Peyer's patch (tissue), 4 donors: ENCODE measurements around the gene FOXC1. TPM values are rescaled to one million over a fixed set of nuclear protein-coding genes. Genes with fewer than 3 reads are reported as not detected.

Experiments
- DNase-seq, 3 donors: peaks; one replicate each; pipeline ENCODE4 v3.0.0-alpha.2; 2017 to 2019
- H3K27ac ChIP-seq, 4 donors: fragments of 200-600 bp; sonication (generic); one replicate each; pipeline ENCODE4 v1.5.1; 2016 to 2019
- H3K27me3 ChIP-seq, 2 donors: fragments of 200-600 bp; sonication (generic); one replicate each; pipeline ENCODE4 v1.5.1; 2019
- H3K36me3 ChIP-seq, 3 donors: fragments of 200-600 bp; sonication (generic); one replicate each; pipeline ENCODE4 v1.5.1; 2016 to 2019
- H3K4me1 ChIP-seq, 4 donors: fragments of 200-600 bp; sonication (generic); one replicate each; pipeline ENCODE4 v1.5.1; 2016 to 2019
- H3K4me3 ChIP-seq, 4 donors: fragments of 200-600 bp; sonication (generic); 1 replicate in 3 of 4; 2 replicates in 1 of 4; pipeline ENCODE4 v1.5.1; 2016 to 2019; ENCODE audit warnings: mild to moderate bottlenecking in 1 of 4
- H3K9me3 ChIP-seq, 4 donors: fragments of 200-600 bp; sonication (generic); one replicate each; pipeline ENCODE4 v1.5.1; 2016 to 2019; ENCODE audit warnings: mild to moderate bottlenecking in 1 of 4
- CTCF ChIP-seq, 6 experiments: fragments of 450-650 bp in 4 of 6; fragments of 200-600 bp in 2 of 6; sonication (generic) in 1 of 6; IDR thresholded peaks; one replicate each; pipeline ENCODE4 v1.5.1; 2017 to 2019; ENCODE audit warnings: antibody characterized with exemption in 6 of 6, mild to moderate bottlenecking in 3 of 6, moderate library complexity in 1 of 6
- POLR2A ChIP-seq, 2 donors: fragments of 450-650 bp; IDR thresholded peaks; one replicate each; pipeline ENCODE4 v1.5.1; 2017; ENCODE audit warnings: antibody characterized with exemption in 2 of 2, mild to moderate bottlenecking in 2 of 2, moderate library complexity in 2 of 2
- total RNA-seq, 4 donors: library from RNA; depleted of rRNA; stranded (reverse); fragments of >200 nt; gene quantifications; one replicate each; pipeline ENCODE4 v1.1.0, GENCODE V29; 2016

FOXC1 gene
- total RNA-seq, 4 donors from 2014 or later, result 1.6 to 3.3 (median 2.7) TPM; not detected in 1

- TF ChIP-seq CTCF (IDR thresholded peaks at IDR 0.05), result no peak
- no peak for TF ChIP-seq POLR2A (IDR thresholded peaks at IDR 0.05)
- Histone ChIP-seq H3K36me3 (no peaks in the 10 kb centered on the region), H3K4me3 (no peak overlapping the region), H3K4me1 (peaks cover 0 to 5% (median 0%) of the 10 kb centered on the region in 4 donors), H3K27ac (no peak overlapping the region), H3K9me3 (no peaks in the 10 kb centered on the region), H3K27me3 (no peaks in the 10 kb centered on the region)
- peak in 1 of 3 donors; percentile 11 for DNase-seq
Observed at GRCh38 chr6:1590580-1590979, 19.1 kb upstream of the FOXC1 start.

GRCh38 chr6:1591243-1591642 is 18.5 kb upstream of the FOXC1 start:
- Histone ChIP-seq H3K27ac (no peak overlapping the region), H3K27me3 (no peaks in the 10 kb centered on the region), H3K36me3 (no peaks in the 10 kb centered on the region), H3K4me1 (peaks cover 0 to 9% (median 0%) of the 10 kb centered on the region in 4 donors), H3K9me3 (no peaks in the 10 kb centered on the region), H3K4me3 (no peak overlapping the region)
- TF ChIP-seq CTCF (IDR thresholded peaks at IDR 0.05), result no peak
- no peak for TF ChIP-seq POLR2A (IDR thresholded peaks at IDR 0.05)
- DNase-seq, result no peak

GRCh38 chr6:1591926-1592325 is 17.8 kb upstream of the FOXC1 start:
- Histone ChIP-seq H3K9me3 (no peaks in the 10 kb centered on the region), H3K27ac (no peak overlapping the region), H3K36me3 (no peaks in the 10 kb centered on the region), H3K4me3 (no peak overlapping the region), H3K27me3 (no peaks in the 10 kb centered on the region), H3K4me1 (peaks cover 0 to 11% (median 0%) of the 10 kb centered on the region in 4 donors)
- TF ChIP-seq POLR2A (IDR thresholded peaks at IDR 0.05) (no peak), CTCF (IDR thresholded peaks at IDR 0.05) (no peak)
- peak in 1 of 3 donors; percentile 18 for DNase-seq

GRCh38 chr6:1592852-1593251 is 16.9 kb upstream of the FOXC1 start:
- H3K27ac ChIP-seq, result no peak overlapping the region
- no peak overlapping the region for H3K4me3 ChIP-seq
- no peak for TF ChIP-seq CTCF (IDR thresholded peaks at IDR 0.05)
- no peak for TF ChIP-seq POLR2A (IDR thresholded peaks at IDR 0.05)
- DNase-seq, result peak in 2 of 3 donors; percentile 5 to 14
- H3K36me3 ChIP-seq, result no peaks in the 10 kb centered on the region
- H3K4me1 ChIP-seq, result peaks cover 0 to 11% (median 0%) of the 10 kb centered on the region in 4 donors
- no peaks in the 10 kb centered on the region for H3K27me3 ChIP-seq
- H3K9me3 ChIP-seq, result no peaks in the 10 kb centered on the region

GRCh38 chr6:1593286-1593957 is 16.3 kb upstream of the FOXC1 start:
- H3K36me3 ChIP-seq, result no peaks in the 10 kb centered on the region
- DNase-seq, result peak in 1 of 3 donors; percentile 39
- H3K4me3 ChIP-seq, result no peak overlapping the region
- no peak overlapping the region for H3K27ac ChIP-seq
- H3K9me3 ChIP-seq, result no peaks in the 10 kb centered on the region
- TF ChIP-seq POLR2A (IDR thresholded peaks at IDR 0.05) (no peak), CTCF (IDR thresholded peaks at IDR 0.05) (no peak)
- H3K27me3 ChIP-seq, result no peaks in the 10 kb centered on the region
- peaks cover 0 to 11% (median 0%) of the 10 kb centered on the region in 4 donors for H3K4me1 ChIP-seq
